Measurements from ENCODE around the gene MCAM.

The MCAM gene

DNA sequence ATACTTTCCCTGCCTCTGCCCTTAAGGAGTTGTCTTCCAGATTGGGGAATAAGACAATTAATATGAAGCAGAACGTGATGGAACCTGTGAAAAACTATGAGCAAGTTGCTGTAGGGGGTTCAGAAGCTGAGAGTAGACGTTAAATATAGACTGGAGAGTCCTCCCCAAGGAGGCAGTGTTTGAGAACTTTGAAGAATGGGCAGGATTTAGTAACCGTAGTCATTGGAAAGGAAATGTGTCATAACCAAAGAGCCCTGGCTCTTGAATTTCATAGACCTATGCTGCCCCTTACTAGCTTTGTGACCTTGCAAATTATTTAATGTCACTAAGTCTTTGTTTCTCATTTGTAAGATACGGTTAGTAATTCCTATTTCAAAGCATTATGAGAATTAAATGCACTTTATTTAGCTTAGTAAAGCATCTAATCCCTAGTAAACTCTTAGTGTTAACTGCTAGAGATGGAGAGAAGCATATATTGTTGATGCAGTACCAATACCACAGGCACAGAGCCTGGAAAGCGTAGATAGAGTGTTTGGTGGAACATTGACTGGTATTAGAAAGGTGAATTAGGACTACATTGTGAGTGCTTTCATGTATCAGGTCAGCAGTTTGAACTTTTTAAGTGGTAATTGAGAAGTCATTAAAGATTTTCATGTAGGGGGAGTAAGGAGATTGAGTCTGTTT is 54.1 kb downstream of the MCAM start:
- DNase-seq (ENCODE audit: low read depth): no peak

DNA sequence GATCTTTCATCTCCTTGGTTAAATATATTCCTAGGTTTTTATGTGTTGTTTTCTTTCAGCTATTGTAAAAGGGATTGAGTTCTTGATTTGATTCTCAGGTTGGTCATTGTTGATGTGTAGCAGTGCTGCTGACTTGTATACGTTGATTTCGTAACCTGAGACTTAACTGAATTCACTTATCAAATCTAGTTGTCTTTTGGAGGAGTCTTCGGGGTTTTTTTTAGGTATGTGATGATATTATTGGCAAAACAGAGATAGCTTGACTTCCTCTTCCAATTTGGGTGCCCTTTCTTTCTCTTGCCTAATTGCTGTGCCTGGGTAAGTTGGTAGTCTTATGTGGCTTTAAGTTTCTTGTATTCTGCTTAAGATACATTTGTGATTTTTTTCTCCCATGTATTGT is 57.9 kb downstream of the MCAM start:
- no peak for DNase-seq (ENCODE audit: low read depth)

All from activated T-helper 9 cell treated with anti-CD3 and anti-CD28 coated beads, Interleukin-2, amount 50 U/mL, for 16 hours (primary cell).